Colonic mucosa (tissue), 4 donors: ENCODE results near the gene MMP20. TPM values are rescaled to one million over a fixed set of nuclear protein-coding genes. Genes with fewer than 3 reads are reported as not detected.

ENCODE experiments used
- DNase-seq: peaks from one replicate; pipeline ENCODE4 v3.0.0-alpha.2; 2020
- H3K27ac ChIP-seq: fragments of 200-600 bp; one replicate; pipeline ENCODE4 v1.8.0; 2021
- H3K27me3 ChIP-seq: fragments of 200-600 bp; one replicate; pipeline ENCODE4 v1.8.0; 2021
- H3K36me3 ChIP-seq: fragments of 200-600 bp; one replicate; pipeline ENCODE4 v1.8.0; 2021
- H3K4me1 ChIP-seq: fragments of 200-600 bp; one replicate; pipeline ENCODE4 v1.8.0; 2021; ENCODE audit warnings: mild to moderate bottlenecking
- H3K4me3 ChIP-seq: fragments of 200-600 bp; one replicate; pipeline ENCODE4 v1.8.0; 2021
- H3K9ac ChIP-seq, 2 donors: one replicate each; pipeline ENCODE4 v1.7.0; 2013; ENCODE audit warnings: control low read depth in 2 of 2, low read depth in 2 of 2, low read length in 2 of 2
- H3K9me3 ChIP-seq: fragments of 200-600 bp; one replicate; pipeline ENCODE4 v1.8.0; 2021
- CTCF ChIP-seq: fragments of 200-600 bp; IDR thresholded peaks from one replicate; pipeline ENCODE4 v1.8.0; 2022; ENCODE audit warnings: antibody characterized with exemption, mild to moderate bottlenecking
- intact Hi-C: fragments of 100-400 bp; cut with DNase I; formaldehyde crosslinking; loops from one replicate; pipeline ENCODE4 v1.14.1; 2022
- total RNA-seq, 2 donors: library from RNA; stranded (reverse); fragmentation: NEBNext Ultra II Directional in 1 of 2; extraction: Animal tissue kit (Norgen Biotek cat#: 25700) in 1 of 2; gene quantifications; one replicate each; pipeline ENCODE4 v1.2.1, GENCODE V29; 2021
- donor health status: healthy.
- donor health status: DM: no; HTN: no; CAD: no.
- donor health status: DM: no; HTN: no; CAD: no.

The MMP20 gene
- total RNA-seq, 2 donors from 2014 or later = not detected

- Histone ChIP-seq H3K9ac (no peak overlapping the region), H3K36me3 (no peaks in the 10 kb centered on the region), H3K27me3 (no peaks in the 10 kb centered on the region), H3K9me3 (no peaks in the 10 kb centered on the region), H3K4me1 (no peaks in the 10 kb centered on the region), H3K4me3 (no peak overlapping the region), H3K27ac (no peak overlapping the region)
- DNase-seq = no peak
- intact Hi-C loops = no loop called here
- TF ChIP-seq CTCF = no peak
These were observed 22.3 kb upstream of the MMP20 start for GRCh38 chr11:102647430-102647829.

- no peak overlapping the region for H3K4me3 ChIP-seq
- no peak overlapping the region for H3K9ac ChIP-seq
- no peaks in the 10 kb centered on the region for H3K27me3 ChIP-seq
- H3K36me3 ChIP-seq = no peaks in the 10 kb centered on the region
- H3K4me1 ChIP-seq = no peaks in the 10 kb centered on the region
- TF ChIP-seq CTCF = no peak
- no peaks in the 10 kb centered on the region for H3K9me3 ChIP-seq
- H3K27ac ChIP-seq = no peak overlapping the region
- intact Hi-C loops = no loop called here
- DNase-seq = no peak
These were observed 18.8 kb upstream of the MMP20 start for GRCh38 chr11:102643941-102644340.

GRCh38 chr11:102640946-102641345 is 15.8 kb upstream of the MMP20 start:
- H3K9ac ChIP-seq = no peak overlapping the region
- H3K9me3 ChIP-seq = no peaks in the 10 kb centered on the region
- no peak overlapping the region for H3K27ac ChIP-seq
- no peaks in the 10 kb centered on the region for H3K36me3 ChIP-seq
- intact Hi-C loops = no loop called here
- H3K27me3 ChIP-seq = no peaks in the 10 kb centered on the region
- TF ChIP-seq CTCF = no peak
- no peaks in the 10 kb centered on the region for H3K4me1 ChIP-seq
- no peak for DNase-seq
- no peak overlapping the region for H3K4me3 ChIP-seq

DNA sequence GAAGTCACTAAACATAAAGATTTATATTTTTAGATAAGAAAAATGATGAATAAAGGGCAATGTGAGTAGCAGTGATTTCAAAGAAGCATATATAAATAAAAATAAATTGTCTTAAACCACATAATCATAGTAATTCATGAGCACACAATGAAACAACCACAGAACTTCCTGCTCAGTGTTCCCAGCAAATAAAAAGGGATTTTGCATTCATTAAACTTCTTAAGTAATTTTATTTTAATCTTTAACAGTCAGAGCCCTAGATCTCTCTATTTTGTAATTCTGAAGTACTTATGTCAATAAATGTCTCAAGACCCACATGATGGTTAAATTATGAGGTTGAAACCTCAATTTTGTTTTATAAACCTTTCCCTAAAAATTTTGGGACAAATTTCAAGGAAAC is 14.5 kb upstream of the MMP20 start:
- Histone ChIP-seq H3K4me1 (no peaks in the 10 kb centered on the region), H3K9me3 (no peaks in the 10 kb centered on the region), H3K27me3 (no peaks in the 10 kb centered on the region), H3K36me3 (no peaks in the 10 kb centered on the region), H3K27ac (no peak overlapping the region), H3K9ac (no peak overlapping the region), H3K4me3 (no peak overlapping the region)
- no peak for DNase-seq
- intact Hi-C loops = no loop called here
- no peak for TF ChIP-seq CTCF

GRCh38 chr11:102637731-102638130 is 12.6 kb upstream of the MMP20 start:
- DNase-seq = no peak
- Histone ChIP-seq H3K4me3 (no peak overlapping the region), H3K27me3 (no peaks in the 10 kb centered on the region), H3K36me3 (no peaks in the 10 kb centered on the region), H3K9ac (no peak overlapping the region), H3K27ac (no peak overlapping the region), H3K9me3 (no peaks in the 10 kb centered on the region), H3K4me1 (no peaks in the 10 kb centered on the region)
- no peak for TF ChIP-seq CTCF
- intact Hi-C loops = no loop called here
